Pancreas (tissue), 10 donors: ENCODE measurements around the gene PRICKLE2. TPM values are rescaled to one million over a fixed set of nuclear protein-coding genes. Genes with fewer than 3 reads are reported as not detected.

ENCODE experiments used
- ATAC-seq, 4 donors: fragments of 200-7000 bp; cut with Tn5 transposase; one replicate each; pipeline versions ENCODE4 v1.8.0 to v1.9.1; 2020; ENCODE audit warnings: mild to moderate bottlenecking in 4 of 4, moderate library complexity in 4 of 4
- DNase-seq, 6 donors: peaks; one replicate each; pipeline ENCODE4 v3.0.0-alpha.2; 2020
- FAIRE-seq: peaks from 2 replicates; lab custom pipeline; 2012; peaks lifted over from hg19 to GRCh38; lab: Jason Lieb, UNC
- H3K27ac ChIP-seq, 4 donors: fragments of 200-600 bp; sonication (generic); 1 replicate in 3 of 4; 2 replicates in 1 of 4; pipeline versions ENCODE4 v1.5.0 to v1.8.0; 2020
- H3K27me3 ChIP-seq, 4 donors: fragments of 200-600 bp; one replicate each; pipeline ENCODE4 v1.8.0; 2021
- H3K36me3 ChIP-seq, 3 donors: fragments of 200-600 bp; sonication (generic) in 1 of 3; one replicate each; pipeline versions ENCODE4 v1.5.0 to v1.8.0; 2020 to 2021
- H3K4me1 ChIP-seq, 3 donors: fragments of 200-600 bp; one replicate each; pipeline ENCODE4 v1.8.0; 2021
- H3K4me3 ChIP-seq, 4 donors: fragments of 200-600 bp; sonication (generic) in 2 of 4; one replicate each; pipeline versions ENCODE4 v1.5.0 to v1.8.0; 2020 to 2021
- H3K9me3 ChIP-seq, 4 donors: fragments of 200-600 bp; one replicate each; pipeline ENCODE4 v1.8.0; 2021
- WGBS, 2 donors: extraction: QIAGEN DNeasy Blood & Tissue Kit; methylation state at CpG; one replicate each; pipeline ENCODE4 v1.1.7; 2013; 5-methylcytosine and 5-hydroxymethylcytosine counted together
- intact Hi-C, 3 donors: fragments of 100-400 bp; cut with DNase I; formaldehyde crosslinking; loops; one replicate each; pipeline versions ENCODE4 v1.11.1 to v1.14.2; 2022
- polyA plus RNA-seq, 2 donors: library from polyadenylated mRNA; stranded (reverse); fragments of 200-250 nt; gene quantifications; one replicate each; pipeline ENCODE4 v1.2.3, GENCODE V29; 2013
- total RNA-seq, 6 donors: library from RNA; stranded (reverse); fragmentation: NEBNext Ultra II Directional in 4 of 6; extraction: Animal tissue kit (Norgen Biotek cat#: 25700) in 4 of 6; gene quantifications; one replicate each; pipeline versions ENCODE4 v1.2.1 to v1.2.4, GENCODE V29; 2021 to 2023
- TF ChIP-seq, protein P1 (sequence below), 4 donors: fragments of 200-600 bp; sonication (generic) in 3 of 4; IDR thresholded peaks; one replicate each; pipeline versions ENCODE4 v1.5.0 to v1.8.0; 2021; ENCODE audit warnings: antibody characterized with exemption in 4 of 4
- donor health status: healthy with polysubstance abuse.
- donor health status: DM: no; HTN: no; CAD: no; lungs with moderate emphysema.
- donor health status: DM: no; HTN: no; CAD: no.
- donor health status: control.
- donor health status: control.
- donor health status: Bipolar disorder and iron deficiency.
- donor health status: DM: yes; HTN: yes; CAD: no.
- donor health status: DM: no; HTN: no; CAD: no.
- donor health status: DM: no; HTN: no; CAD: no.
- donor health status: DM: yes; HTN: yes; CAD: no.

PRICKLE2 gene
- total and polyA plus RNA-seq, 8 donors = 1.5 to 13.9 (median 7.2) TPM

DNA sequence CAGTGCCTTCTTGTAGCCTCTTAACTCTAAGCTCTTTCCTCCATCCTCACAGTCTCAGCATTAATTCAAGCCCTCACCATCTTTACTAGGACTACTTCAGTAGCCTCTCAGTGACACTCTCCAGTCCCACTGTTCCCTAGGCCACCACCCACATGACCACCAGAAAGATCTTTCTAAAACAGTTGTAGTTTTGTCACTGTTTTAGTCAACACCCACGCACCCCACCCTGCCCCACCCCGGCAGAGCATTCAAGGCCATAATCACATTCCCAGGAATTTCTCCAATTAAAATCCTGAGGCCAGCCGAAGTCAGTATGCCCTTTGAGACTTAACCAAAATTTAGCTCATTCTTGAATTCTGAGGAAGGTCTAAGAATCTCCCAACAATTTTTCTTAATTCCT is 170.8 kb downstream of the PRICKLE2 start:
- intact Hi-C loops = no loop called here
- DNase-seq (no peak), FAIRE-seq (no peak), ATAC-seq (no peak)
- H3K36me3 ChIP-seq = no peaks in the 10 kb centered on the region
- H3K4me1 ChIP-seq = no peaks in the 10 kb centered on the region
- H3K27ac ChIP-seq = no peak overlapping the region
- H3K27me3 ChIP-seq = no peaks in the 10 kb centered on the region
- TF ChIP-seq, protein P1, sequence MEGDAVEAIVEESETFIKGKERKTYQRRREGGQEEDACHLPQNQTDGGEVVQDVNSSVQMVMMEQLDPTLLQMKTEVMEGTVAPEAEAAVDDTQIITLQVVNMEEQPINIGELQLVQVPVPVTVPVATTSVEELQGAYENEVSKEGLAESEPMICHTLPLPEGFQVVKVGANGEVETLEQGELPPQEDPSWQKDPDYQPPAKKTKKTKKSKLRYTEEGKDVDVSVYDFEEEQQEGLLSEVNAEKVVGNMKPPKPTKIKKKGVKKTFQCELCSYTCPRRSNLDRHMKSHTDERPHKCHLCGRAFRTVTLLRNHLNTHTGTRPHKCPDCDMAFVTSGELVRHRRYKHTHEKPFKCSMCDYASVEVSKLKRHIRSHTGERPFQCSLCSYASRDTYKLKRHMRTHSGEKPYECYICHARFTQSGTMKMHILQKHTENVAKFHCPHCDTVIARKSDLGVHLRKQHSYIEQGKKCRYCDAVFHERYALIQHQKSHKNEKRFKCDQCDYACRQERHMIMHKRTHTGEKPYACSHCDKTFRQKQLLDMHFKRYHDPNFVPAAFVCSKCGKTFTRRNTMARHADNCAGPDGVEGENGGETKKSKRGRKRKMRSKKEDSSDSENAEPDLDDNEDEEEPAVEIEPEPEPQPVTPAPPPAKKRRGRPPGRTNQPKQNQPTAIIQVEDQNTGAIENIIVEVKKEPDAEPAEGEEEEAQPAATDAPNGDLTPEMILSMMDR (IDR thresholded peaks at IDR 0.05) = no peak
- no peaks in the 10 kb centered on the region for H3K9me3 ChIP-seq
- no peak overlapping the region for H3K4me3 ChIP-seq
- 68 to 75% methylated on average over 3 of the region's 3 CpGs for WGBS, 2 donors

DNA sequence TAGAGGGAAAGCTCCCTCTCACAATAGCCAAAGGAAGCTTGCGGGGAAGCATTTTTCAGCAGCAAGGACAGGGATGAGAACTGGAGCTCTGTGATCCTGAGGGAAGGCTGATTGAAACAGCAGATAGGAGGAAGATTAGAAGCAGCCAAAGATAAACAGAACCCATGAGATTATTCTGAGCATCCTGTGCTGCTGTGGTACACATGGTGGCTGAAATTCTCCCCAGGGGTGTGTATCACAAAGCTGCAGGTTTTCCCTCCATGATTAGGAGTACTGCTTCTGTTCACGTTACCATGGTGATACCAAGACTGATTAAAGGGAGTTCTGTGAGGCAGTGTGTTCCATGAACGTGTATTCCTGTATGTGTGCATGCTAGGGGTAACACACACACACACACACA is 171.7 kb downstream of the PRICKLE2 start:
- H3K36me3 ChIP-seq = no peaks in the 10 kb centered on the region
- no peak for FAIRE-seq
- intact Hi-C loops = no loop called here
- no peaks in the 10 kb centered on the region for H3K27me3 ChIP-seq
- WGBS, 2 donors = 63 to 64% methylated on average over 3 of the region's 3 CpGs
- no peaks in the 10 kb centered on the region for H3K9me3 ChIP-seq
- TF ChIP-seq, protein P1 (IDR thresholded peaks at IDR 0.05) = no peak
- peak in 1 of 4 donors; percentile 9 for ATAC-seq
- no peaks in the 10 kb centered on the region for H3K4me1 ChIP-seq
- H3K4me3 ChIP-seq = no peak overlapping the region
- no peak for DNase-seq
- no peak overlapping the region for H3K27ac ChIP-seq

DNA sequence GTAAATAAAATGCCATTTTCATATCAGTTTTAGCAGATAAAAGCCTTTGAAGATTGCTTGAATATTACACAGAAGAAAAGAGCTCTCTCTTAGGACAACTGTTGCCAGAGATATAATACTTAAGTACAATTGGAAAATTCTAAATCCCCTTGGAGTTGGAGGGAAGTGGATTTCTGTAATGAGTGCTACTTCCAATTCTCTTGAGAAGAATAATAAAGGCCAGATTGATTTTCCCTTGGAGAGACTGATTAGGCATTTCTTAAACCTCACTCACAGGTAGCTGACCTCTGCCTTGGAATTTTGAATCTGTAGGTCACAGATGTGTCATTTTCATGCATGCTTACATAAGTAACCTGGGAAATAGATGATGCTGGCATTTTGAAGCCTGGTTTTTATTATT is 172.1 kb downstream of the PRICKLE2 start:
- no peak for DNase-seq
- H3K27me3 ChIP-seq = no peaks in the 10 kb centered on the region
- TF ChIP-seq, protein P1 (IDR thresholded peaks at IDR 0.05) = no peak
- H3K36me3 ChIP-seq = no peaks in the 10 kb centered on the region
- no peaks in the 10 kb centered on the region for H3K9me3 ChIP-seq
- no peak for ATAC-seq
- intact Hi-C loops = no loop called here
- no peak overlapping the region for H3K4me3 ChIP-seq
- H3K4me1 ChIP-seq = no peaks in the 10 kb centered on the region
- FAIRE-seq = no peak
- H3K27ac ChIP-seq = no peak overlapping the region

DNA sequence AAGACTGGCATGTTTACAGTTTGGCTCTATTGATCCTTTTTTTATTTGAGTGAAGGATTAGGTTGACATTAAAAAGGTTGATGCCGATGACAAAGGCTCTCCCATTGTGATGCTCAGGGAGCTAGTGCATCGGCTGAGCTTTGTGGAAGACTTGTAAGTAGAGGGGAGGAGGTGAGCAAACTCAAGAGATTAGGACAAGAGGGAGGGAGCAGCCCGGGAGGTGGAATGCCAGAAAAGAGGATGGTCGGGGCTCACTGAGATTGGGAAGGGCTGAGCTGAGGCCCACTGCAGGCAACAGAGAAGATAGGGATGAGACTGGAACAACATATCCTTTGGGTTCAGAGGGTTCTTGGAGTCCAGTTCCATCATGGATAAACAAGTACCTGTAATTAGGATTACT is 175.4 kb downstream of the PRICKLE2 start:
- intact Hi-C loops = no loop called here
- ATAC-seq = no peak
- TF ChIP-seq, protein P1 (IDR thresholded peaks at IDR 0.05) = no peak
- no peak overlapping the region for H3K4me3 ChIP-seq
- WGBS, 2 donors = 61 to 69% methylated on average over 4 of the region's 4 CpGs
- no peaks in the 10 kb centered on the region for H3K27me3 ChIP-seq
- H3K36me3 ChIP-seq = no peaks in the 10 kb centered on the region
- H3K4me1 ChIP-seq = no peaks in the 10 kb centered on the region
- no peak for FAIRE-seq
- no peaks in the 10 kb centered on the region for H3K9me3 ChIP-seq
- no peak overlapping the region for H3K27ac ChIP-seq
- DNase-seq = no peak

DNA sequence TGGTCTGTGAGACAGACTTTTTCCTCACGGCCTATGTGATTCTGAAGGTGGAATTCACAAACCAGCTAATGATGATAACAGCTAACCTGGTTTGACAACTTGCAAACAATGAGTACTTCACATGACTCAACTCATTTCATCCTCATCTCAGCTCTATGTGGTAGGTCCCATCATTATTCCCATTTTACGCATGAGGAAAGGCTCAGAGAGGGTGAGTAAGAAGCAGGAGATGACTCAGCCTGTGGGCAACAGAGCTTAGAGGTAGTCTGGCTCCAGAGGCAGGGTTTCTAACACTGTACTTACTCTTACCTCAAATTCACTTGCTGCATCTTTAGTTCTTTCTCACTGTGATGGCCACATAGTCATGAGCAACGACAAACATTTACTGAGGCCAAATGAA is 176.1 kb downstream of the PRICKLE2 start:
- ATAC-seq (no peak), DNase-seq (no peak), FAIRE-seq (no peak)
- 65 to 78% methylated on average over 3 of the region's 3 CpGs for WGBS, 2 donors
- H3K4me3 ChIP-seq = no peak overlapping the region
- intact Hi-C loops = no loop called here
- H3K4me1 ChIP-seq = no peaks in the 10 kb centered on the region
- H3K9me3 ChIP-seq = no peaks in the 10 kb centered on the region
- no peaks in the 10 kb centered on the region for H3K36me3 ChIP-seq
- no peak overlapping the region for H3K27ac ChIP-seq
- TF ChIP-seq, protein P1 (IDR thresholded peaks at IDR 0.05) = no peak
- no peaks in the 10 kb centered on the region for H3K27me3 ChIP-seq
